Prostate gland (tissue), 2 donors: ENCODE data around the gene SEMA6C.

Experiments used
- CTCF ChIP-seq, 4 experiments: fragments of 200-600 bp in 2 of 4; fragments of 450-650 bp in 2 of 4; sonication (generic) in 2 of 4; IDR thresholded peaks; 1 replicate in 3 of 4; 2 replicates in 1 of 4; pipeline ENCODE4 v1.5.1; 2016 to 2019; ENCODE audit warnings: antibody characterized with exemption in 4 of 4, mild to moderate bottlenecking in 2 of 4, moderate library complexity in 2 of 4
- POLR2A ChIP-seq: fragments of 450-650 bp; IDR thresholded peaks from one replicate; pipeline ENCODE4 v1.6.1; 2016; ENCODE audit warnings: antibody characterized with exemption, mild to moderate bottlenecking

- TF ChIP-seq CTCF (IDR thresholded peaks at IDR 0.05) (no peak), POLR2A (no peak)
These were observed 21.5 kb downstream of the SEMA6C start for GRCh38 chr1:151124763-151125403.
